Suprapubic skin (tissue), 4 donors: Measurements from ENCODE around the gene PRKACB.

Experiments used
- CTCF ChIP-seq, 2 donors: fragments of 200-600 bp in 1 of 2; fragments of 450-650 bp in 1 of 2; sonication (generic) in 1 of 2; IDR thresholded peaks; one replicate each; pipeline ENCODE4 v1.5.1; 2016 to 2019; ENCODE audit warnings: antibody characterized with exemption in 2 of 2, mild to moderate bottlenecking in 1 of 2, moderate library complexity in 1 of 2
- POLR2A ChIP-seq, 2 donors: fragments of 450-650 bp; IDR thresholded peaks; one replicate each; pipeline ENCODE4 v1.6.1; 2017; ENCODE audit warnings: antibody characterized with exemption in 2 of 2, mild to moderate bottlenecking in 2 of 2, moderate library complexity in 2 of 2
- POLR2AphosphoS5 ChIP-seq, 3 donors: sonication (generic); formaldehyde crosslinking; IDR thresholded peaks; one replicate each; pipeline ENCODE4 v1.6.1; 2017; ENCODE audit warnings: antibody characterized with exemption in 3 of 3

- TF ChIP-seq CTCF (IDR thresholded peaks at IDR 0.05) = no peak
- no peak for TF ChIP-seq POLR2A (IDR thresholded peaks at IDR 0.05)
- no peak for TF ChIP-seq POLR2AphosphoS5 (IDR thresholded peaks at IDR 0.05)
Measured at GRCh38 chr1:84267476-84267875, 123.4 kb downstream of the PRKACB start.
